Gastrocnemius medialis (tissue), 4 donors: ENCODE data around the gene PEDS1.

ENCODE experiments used
- POLR2A ChIP-seq, 2 donors: fragments of 450-650 bp; IDR thresholded peaks; one replicate each; pipeline ENCODE4 v1.6.1; 2017; ENCODE audit warnings: antibody characterized with exemption in 2 of 2, mild to moderate bottlenecking in 2 of 2, moderate library complexity in 2 of 2
- TF ChIP-seq, protein P1 (sequence below), 5 experiments: fragments of 450-650 bp in 3 of 5; fragments of 200-600 bp in 2 of 5; sonication (generic) in 2 of 5; IDR thresholded peaks in 4 of 5; conservative IDR thresholded peaks in 1 of 5; 1 replicate in 4 of 5; 2 replicates in 1 of 5; pipeline ENCODE4 v1.5.1; 2016 to 2019; ENCODE audit warnings: antibody characterized with exemption in 5 of 5, mild to moderate bottlenecking in 3 of 5, moderate library complexity in 3 of 5

- TF ChIP-seq, protein P1, sequence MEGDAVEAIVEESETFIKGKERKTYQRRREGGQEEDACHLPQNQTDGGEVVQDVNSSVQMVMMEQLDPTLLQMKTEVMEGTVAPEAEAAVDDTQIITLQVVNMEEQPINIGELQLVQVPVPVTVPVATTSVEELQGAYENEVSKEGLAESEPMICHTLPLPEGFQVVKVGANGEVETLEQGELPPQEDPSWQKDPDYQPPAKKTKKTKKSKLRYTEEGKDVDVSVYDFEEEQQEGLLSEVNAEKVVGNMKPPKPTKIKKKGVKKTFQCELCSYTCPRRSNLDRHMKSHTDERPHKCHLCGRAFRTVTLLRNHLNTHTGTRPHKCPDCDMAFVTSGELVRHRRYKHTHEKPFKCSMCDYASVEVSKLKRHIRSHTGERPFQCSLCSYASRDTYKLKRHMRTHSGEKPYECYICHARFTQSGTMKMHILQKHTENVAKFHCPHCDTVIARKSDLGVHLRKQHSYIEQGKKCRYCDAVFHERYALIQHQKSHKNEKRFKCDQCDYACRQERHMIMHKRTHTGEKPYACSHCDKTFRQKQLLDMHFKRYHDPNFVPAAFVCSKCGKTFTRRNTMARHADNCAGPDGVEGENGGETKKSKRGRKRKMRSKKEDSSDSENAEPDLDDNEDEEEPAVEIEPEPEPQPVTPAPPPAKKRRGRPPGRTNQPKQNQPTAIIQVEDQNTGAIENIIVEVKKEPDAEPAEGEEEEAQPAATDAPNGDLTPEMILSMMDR (IDR thresholded peaks at IDR 0.05 in 4 of 5, conservative IDR thresholded peaks at IDR 0.05 in 1 of 5): no peak
- TF ChIP-seq POLR2A (IDR thresholded peaks at IDR 0.05): no peak
These were observed 11.5 kb downstream of the PEDS1 start for GRCh38 chr20:50141811-50142561.
